ENCODE measurements around the gene DCST1. TPM values are rescaled to one million over a fixed set of nuclear protein-coding genes. Genes with fewer than 3 reads are reported as not detected.
"Not testable (repeated sequence)": the region's sequence is repeated elsewhere in the genome, so short reads cannot be mapped to it uniquely, and the experiment has no call there.

The DCST1 gene, protein sequence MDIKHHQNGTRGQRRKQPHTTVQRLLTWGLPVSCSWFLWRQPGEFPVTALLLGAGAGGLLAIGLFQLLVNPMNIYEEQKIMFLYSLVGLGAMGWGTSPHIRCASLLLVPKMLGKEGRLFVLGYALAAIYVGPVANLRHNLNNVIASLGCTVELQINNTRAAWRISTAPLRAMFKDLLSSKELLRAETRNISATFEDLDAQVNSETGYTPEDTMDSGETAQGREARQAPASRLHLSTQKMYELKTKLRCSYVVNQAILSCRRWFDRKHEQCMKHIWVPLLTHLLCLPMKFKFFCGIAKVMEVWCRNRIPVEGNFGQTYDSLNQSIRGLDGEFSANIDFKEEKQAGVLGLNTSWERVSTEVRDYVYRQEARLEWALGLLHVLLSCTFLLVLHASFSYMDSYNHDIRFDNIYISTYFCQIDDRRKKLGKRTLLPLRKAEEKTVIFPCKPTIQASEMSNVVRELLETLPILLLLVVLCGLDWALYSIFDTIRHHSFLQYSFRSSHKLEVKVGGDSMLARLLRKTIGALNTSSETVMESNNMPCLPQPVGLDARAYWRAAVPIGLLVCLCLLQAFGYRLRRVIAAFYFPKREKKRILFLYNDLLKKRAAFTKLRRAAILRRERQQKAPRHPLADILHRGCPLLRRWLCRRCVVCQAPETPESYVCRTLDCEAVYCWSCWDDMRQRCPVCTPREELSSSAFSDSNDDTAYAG
- not detected for total RNA-seq
- polyA plus RNA-seq: not detected
- long read RNA-seq, donor 1: 0 reads
- long read RNA-seq, donor 2: 0 reads
- long read RNA-seq, donor 3: 0 reads
- long read RNA-seq, donor 4: 0 reads
- long read RNA-seq, donor 5: 0 reads
- long read RNA-seq, donor 6: 0 reads
- long read RNA-seq, donor 7: 0 reads
- long read RNA-seq, donor 8: 0 reads
- long read RNA-seq, donor 9: 0 reads
- long read RNA-seq, donor 10: 0 reads

DNA sequence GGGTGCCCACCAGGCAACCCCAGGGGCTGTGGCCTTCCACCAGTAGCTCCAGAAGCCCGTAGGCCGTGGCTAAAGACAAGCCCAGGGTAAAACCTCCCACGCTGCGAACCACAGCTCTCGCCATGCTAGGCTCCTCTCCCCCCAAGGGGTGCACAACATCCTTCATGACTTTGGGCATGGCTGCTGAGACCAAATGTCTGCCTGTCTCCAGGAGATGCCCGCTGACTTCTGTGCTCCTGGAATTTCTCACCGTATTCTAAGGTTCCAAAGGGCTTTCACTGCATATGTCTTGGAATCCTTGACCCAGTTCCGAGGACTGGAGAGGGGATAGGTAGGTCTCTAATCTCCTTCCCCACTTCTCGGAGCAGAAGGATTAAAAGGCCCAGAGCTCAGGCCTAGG lies at the start of gene DCST1, which contains the start of gene DCST2:
DCST1 (plus strand) TSS at position 301 of the 400 bp plus-strand sequence. CDS start 213 bp downstream, outside the sequence.
DCST2 (minus strand) TSS at position 258 of the 400 bp plus-strand sequence; CDS start at position 178, 80 bp downstream.
- Histone ChIP-seq H3K4me3 (no peak within 1 kb of the TSS), H3K27me3 (no peaks in the 10 kb centered on the region), H3K36me3 (replicated peaks in 1 of 2) (no peaks in the 10 kb centered on the region), H3K4me1 (replicated peaks in 1 of 2) (no peaks in the 10 kb centered on the region), H3K9me3 (replicated peaks in 1 of 3) (no peaks in the 10 kb centered on the region), H3K27ac (no peak within 1 kb of the TSS)
- WGBS, 4 donors: 95 to 98% (median 96%) methylated on average over 4 to 9 of the region's 9 CpGs
- TF ChIP-seq, protein P1, sequence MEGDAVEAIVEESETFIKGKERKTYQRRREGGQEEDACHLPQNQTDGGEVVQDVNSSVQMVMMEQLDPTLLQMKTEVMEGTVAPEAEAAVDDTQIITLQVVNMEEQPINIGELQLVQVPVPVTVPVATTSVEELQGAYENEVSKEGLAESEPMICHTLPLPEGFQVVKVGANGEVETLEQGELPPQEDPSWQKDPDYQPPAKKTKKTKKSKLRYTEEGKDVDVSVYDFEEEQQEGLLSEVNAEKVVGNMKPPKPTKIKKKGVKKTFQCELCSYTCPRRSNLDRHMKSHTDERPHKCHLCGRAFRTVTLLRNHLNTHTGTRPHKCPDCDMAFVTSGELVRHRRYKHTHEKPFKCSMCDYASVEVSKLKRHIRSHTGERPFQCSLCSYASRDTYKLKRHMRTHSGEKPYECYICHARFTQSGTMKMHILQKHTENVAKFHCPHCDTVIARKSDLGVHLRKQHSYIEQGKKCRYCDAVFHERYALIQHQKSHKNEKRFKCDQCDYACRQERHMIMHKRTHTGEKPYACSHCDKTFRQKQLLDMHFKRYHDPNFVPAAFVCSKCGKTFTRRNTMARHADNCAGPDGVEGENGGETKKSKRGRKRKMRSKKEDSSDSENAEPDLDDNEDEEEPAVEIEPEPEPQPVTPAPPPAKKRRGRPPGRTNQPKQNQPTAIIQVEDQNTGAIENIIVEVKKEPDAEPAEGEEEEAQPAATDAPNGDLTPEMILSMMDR (IDR thresholded peaks at IDR 0.05): no peak
- no peak for TF ChIP-seq POLR2A (IDR thresholded peaks at IDR 0.05)
- DNase-seq: no peak
- intact Hi-C loops (cut with DNase I): no loop called here

DNA sequence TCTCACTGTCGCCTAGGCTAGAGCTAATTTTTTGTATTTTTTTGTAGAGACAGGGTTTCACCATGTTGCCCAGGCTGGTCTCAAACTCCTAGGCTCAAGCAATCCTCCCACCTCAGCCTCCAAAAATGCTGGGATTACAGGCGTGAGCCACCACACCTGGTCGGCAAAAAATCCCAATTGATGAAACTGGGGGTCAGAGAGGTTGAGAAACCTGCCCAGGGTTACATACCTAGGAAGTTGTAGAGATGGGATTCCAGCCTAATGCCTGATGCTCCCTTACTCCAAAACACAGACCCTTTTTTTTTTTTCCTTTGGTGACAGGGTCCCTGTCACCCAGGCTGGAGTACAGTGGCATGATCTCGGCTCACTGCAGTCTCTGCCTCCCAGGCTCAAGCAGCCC lies 46.9 kb upstream of the DCST1 start:
- H3K36me3 ChIP-seq (replicated peaks in 1 of 2); H3K27ac ChIP-seq; intact Hi-C loops (cut with DNase I); H3K4me3 ChIP-seq; DNase-seq; H3K9me3 ChIP-seq (replicated peaks in 1 of 3); H3K27me3 ChIP-seq: not testable (repeated sequence)
- 85 to 93% (median 92%) methylated on average over 4 of the region's 4 CpGs for WGBS, 4 donors
- H3K4me1 ChIP-seq (replicated peaks in 1 of 2): peaks cover 7 to 14% of the 10 kb centered on the region in 2 donors

DNA sequence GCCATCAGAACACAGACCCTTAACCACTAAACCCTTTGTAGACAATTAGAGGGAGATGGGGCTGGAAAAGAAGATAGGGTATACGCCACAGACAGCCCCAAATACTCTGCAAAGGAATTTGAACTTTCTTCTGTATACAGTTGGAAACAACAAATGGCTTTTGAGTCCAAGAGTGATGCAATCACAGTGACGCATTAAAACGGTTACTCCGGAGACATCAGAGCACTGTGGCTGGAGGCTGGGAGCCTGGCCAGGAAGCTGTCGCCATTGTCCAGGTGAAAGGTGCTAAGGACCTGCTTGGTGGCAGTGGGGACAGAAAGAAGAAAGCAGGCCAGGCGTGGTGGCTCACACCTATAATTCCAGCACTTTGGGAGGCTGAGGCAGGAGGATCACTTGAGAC lies 46.3 kb upstream of the DCST1 start:
- intact Hi-C loops (cut with DNase I): no loop called here
- DNase-seq: no peak
- 65 to 78% (median 75%) methylated on average over 6 of the region's 6 CpGs for WGBS, 4 donors

DNA sequence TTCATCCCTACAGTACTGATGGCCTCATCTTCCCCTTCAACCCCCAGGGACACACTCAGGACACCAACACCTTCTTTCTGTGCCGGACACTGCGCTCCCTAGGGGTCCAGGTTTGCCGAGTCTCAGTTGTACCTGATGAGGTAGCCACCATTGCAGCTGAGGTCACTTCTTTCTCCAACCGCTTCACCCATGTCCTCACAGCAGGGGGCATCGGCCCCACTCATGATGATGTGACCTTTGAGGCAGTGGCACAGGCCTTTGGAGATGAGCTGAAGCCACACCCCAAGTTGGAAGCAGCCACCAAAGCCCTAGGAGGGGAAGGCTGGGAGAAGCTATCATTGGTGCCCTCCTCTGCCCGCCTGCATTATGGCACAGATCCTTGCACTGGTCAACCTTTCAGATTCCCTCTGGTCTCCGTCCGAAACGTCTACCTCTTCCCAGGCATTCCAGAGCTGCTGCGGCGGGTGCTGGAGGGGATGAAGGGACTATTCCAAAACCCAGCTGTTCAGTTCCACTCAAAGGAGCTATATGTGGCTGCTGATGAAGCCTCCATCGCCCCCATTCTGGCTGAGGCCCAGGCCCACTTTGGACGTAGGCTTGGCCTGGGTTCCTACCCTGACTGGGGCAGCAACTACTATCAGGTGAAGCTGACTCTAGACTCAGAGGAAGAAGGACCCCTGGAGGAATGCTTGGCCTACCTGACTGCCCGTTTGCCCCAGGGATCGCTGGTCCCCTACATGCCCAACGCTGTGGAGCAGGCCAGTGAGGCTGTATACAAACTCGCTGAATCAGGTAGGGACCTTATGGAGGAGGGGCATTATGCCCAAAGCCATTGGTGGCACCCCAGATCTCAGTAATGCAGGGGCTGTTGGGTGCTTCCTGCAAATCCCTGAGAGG lies 45.3 kb upstream of the DCST1 start:
- no peak for DNase-seq
- Histone ChIP-seq H3K4me1 (replicated peaks in 1 of 2) (peaks cover 7 to 8% of the 10 kb centered on the region in 2 donors), H3K9me3 (replicated peaks in 1 of 3) (no peaks in the 10 kb centered on the region), H3K36me3 (replicated peaks in 1 of 2) (peaks cover 0 to 6% of the 10 kb centered on the region in 2 donors), H3K27ac (no peak overlapping the region), H3K27me3 (no peaks in the 10 kb centered on the region), H3K4me3 (no peak overlapping the region)
- 87 to 93% (median 91%) methylated on average over 16 to 17 of the region's 17 CpGs for WGBS, 4 donors
- intact Hi-C loops (cut with DNase I): no loop called here
- TF ChIP-seq POLR2A (IDR thresholded peaks at IDR 0.05): no peak
- TF ChIP-seq, protein P1 (IDR thresholded peaks at IDR 0.05): no peak

More for the DNA sequence above, 46.3 kb upstream of the DCST1 start:
- H3K27ac ChIP-seq: no peak overlapping the region
- TF ChIP-seq, protein P1 (IDR thresholded peaks at IDR 0.05): no peak
- no peak for TF ChIP-seq POLR2A (IDR thresholded peaks at IDR 0.05)
- H3K9me3 ChIP-seq (replicated peaks in 1 of 3): no peaks in the 10 kb centered on the region
- no peak overlapping the region for H3K4me3 ChIP-seq
- peaks cover 0 to 6% of the 10 kb centered on the region in 2 donors for H3K36me3 ChIP-seq (replicated peaks in 1 of 2)
- H3K4me1 ChIP-seq (replicated peaks in 1 of 2): peaks cover 7 to 13% of the 10 kb centered on the region in 2 donors
- no peaks in the 10 kb centered on the region for H3K27me3 ChIP-seq
